Myocyte (in vitro differentiated cells): Measurements from ENCODE around the gene HADH. TPM values are rescaled to one million over a fixed set of nuclear protein-coding genes. Genes with fewer than 3 reads are reported as not detected.
"Not testable (repeated sequence)": the region's sequence is repeated elsewhere in the genome, so short reads cannot be mapped to it uniquely, and the experiment has no call there.

Experiments
- DNase-seq: peaks from one replicate; pipeline ENCODE4 v3.0.0-alpha.2; 2012; ENCODE audit warnings: low read depth
- total RNA-seq: library from RNA; depleted of rRNA; stranded (reverse); fragments of >200 nt; gene quantifications from 2 replicates; pipeline ENCODE4 v1.2.3, GENCODE V29; 2014

The HADH gene
- total RNA-seq, 1 donor from 2014 or later: 38.8 TPM

DNA sequence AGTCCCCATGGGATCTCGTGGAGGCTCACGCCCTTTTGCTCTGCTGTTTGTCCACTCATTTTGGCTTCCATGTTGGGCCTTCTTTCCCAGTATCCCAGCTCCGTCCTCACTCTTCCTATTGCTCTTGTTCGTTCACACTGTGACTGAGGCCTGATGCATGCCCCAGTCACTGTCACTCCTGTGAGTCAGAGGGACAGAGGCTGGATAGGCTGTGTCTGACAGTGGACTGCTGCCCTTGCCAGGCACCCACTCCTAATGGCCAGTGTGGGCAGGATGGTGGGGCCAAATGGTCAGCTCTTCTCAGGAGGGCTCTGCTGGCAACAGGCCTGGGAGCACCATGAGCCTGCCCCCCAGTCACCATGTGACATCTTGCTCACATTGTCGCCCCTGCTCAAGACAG is 40.0 kb downstream of the HADH start:
- peak; percentile 50 for DNase-seq

- DNase-seq: peak; percentile 83
Observed at GRCh38 chr4:108030332-108030731, 40.6 kb downstream of the HADH start.

GRCh38 chr4:108031427-108032083 is 41.9 kb downstream of the HADH start:
- DNase-seq: no peak

GRCh38 chr4:108033348-108033747 is 43.7 kb downstream of the HADH start:
- DNase-seq: no peak

DNA sequence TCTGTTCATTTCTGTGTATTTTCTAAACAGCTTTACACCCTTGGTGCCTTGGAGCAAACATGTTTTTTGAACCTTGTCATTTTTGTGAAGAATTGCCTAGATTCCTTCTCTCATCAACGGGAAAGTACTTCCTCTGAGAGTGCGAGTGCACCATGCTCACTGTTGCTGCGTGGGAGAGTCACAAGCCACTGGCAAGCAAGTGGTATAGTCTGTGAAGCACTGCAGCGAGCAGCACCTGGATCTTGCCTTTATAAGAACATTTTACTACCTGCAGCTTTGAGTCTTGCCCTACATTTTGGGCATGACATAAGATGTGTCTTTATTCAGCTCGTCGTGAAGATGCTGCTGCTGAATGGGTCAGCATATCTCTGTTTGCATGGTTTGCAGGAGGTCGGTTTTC is 44.9 kb downstream of the HADH start:
- DNase-seq: no peak

- no peak for DNase-seq
Observed at GRCh38 chr4:108035691-108036090, 46.0 kb downstream of the HADH start.

DNA sequence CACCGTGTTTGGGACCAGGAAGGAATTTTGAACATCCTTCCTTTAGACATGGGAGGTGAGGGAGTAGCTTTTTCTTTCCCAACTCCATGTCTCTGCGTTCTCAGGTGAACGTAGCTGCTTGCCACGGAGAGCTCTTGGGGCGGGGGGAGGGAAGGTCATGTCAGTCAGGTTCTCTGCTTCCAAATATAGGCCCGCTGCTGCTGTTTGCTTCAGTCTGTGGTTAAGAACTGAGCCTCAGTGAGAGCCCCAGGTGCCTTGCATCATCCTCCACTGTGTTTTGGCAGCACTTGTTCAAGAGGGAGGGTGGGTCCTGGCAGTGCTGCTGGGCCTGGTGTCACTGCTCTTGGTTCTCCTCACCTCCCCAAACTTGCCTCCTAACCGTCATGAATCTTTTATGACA is 46.5 kb downstream of the HADH start:
- DNase-seq: no peak

GRCh38 chr4:108037884-108038283 is 48.2 kb downstream of the HADH start:
- no peak for DNase-seq

- no peak for DNase-seq
Observed at GRCh38 chr4:108042927-108043326, 53.2 kb downstream of the HADH start.

GRCh38 chr4:108043526-108043925 is 53.8 kb downstream of the HADH start:
- DNase-seq: no peak

GRCh38 chr4:108044951-108045686 is 55.4 kb downstream of the HADH start:
- DNase-seq: no peak

DNA sequence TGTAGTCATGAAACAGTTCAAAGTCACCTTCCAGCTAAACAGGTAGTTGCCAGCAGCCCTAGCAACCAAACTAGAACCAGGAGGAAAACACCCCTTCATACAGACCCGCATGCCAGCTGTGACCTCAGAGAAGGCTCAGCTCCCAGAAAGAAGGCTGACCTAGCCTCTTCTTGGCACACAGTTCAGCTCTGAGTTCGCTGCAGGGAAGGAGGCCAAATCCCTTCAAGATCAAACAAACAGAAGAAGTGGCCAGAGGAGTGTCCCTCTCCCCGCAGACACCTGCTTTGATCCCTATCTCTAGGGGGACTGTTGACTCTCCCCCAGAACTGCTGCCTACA is 56.0 kb downstream of the HADH start:
- DNase-seq: peak; percentile 66

DNA sequence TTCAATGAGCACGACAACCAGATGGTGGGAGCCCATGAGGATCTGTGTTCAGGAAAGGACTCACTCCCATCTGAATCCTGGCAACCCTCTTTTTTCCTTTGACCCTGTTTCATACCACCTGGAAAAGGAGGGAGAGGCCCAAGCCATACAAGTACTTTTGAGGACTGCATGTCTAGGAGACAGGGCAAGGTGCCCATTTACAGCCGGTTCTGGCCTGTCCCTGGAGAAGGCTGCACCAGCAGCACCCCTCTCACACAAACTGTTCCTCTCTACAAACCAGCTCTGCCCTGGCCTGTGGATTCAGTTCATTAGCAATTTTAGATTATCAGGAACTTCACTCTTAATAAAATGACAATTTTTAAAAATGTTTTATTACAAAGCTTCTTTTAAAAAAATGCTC is 57.5 kb downstream of the HADH start:
- no peak for DNase-seq

- no peak for DNase-seq
Observed at GRCh38 chr4:108048157-108048556, 58.5 kb downstream of the HADH start.

DNA sequence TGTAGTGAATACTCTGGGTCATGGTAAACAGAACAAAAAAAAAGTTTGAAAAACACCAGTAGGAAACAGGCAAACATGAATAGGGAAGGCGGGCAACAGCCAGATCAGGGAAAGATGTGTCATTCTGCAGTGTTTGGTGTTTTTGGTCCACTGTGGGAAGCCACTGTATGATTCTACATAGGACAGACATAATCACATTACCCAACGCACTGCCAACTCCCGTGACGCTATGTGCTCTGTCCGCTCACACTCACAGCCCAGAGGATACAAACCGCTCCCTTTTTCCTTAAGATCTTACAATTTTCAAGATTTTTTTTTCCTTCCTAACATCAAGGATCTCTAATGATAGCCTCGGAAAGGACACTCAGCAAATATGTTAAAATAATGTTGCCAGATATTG is 59.3 kb downstream of the HADH start:
- no peak for DNase-seq

DNA sequence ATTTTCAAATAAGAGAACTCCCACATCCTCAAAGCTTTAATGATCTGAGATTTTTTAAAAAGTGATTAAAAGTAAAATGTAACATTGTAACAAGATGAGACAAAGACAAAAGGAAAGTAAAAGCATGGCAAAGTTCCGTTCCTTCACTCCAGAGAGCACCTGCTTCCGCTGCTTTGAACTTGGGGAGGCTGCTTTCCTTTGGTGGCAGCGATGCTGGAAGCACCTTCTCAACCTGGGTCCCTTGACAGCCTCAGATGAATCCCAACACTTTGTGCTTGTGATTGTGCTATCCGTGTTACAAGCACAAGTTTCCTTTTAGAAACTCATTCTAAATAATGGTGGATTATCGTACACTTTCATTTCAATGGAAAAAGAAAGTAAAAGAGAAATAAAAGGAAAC is 59.7 kb downstream of the HADH start:
- no peak for DNase-seq

DNA sequence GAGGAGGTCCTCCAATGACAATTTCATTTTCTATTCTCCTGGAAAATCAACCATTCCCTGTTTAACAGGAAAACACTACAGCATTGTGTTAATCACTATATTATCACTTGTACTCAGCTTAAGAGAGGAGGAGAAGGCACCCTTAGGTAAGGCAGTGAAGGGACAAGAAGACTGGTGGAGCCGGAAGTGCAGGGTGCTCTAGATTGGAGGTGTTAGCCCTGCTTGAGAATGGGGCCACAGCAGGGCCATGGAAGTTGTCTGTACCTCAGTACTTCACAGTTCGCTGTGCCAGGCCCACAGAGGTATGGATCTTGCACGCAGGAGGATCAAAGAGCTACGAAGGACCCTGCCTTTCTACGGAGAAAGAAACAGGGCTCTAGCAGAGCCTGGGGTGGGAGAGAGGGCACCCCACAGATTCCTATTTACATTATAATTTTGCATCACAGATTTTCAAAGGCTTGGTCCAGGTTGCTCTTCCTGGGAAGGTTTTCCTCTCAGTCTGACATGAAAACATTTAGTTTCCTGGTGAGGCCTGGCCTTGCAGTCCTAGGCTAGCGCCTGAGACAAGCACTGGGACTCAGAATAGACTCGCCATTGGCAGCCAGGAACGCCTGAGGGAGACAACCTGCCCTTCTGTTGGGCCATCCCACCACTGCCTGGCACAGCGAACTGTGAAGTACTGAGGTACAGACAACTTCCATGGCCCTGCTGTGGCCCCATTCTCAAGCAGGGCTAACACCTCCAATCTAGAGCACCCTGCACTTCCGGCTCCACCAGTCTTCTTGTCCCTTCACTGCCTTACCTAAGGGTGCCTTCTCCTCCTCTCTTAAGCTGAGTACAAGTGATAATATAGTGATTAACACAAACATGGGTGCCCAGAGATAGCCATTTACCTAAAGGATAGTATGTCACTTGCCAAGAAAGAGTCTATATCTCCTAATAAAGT is 60.8 kb downstream of the HADH start:
- not testable (repeated sequence) for DNase-seq

GRCh38 chr4:108051343-108051742 is 61.7 kb downstream of the HADH start:
- DNase-seq: no peak

DNA sequence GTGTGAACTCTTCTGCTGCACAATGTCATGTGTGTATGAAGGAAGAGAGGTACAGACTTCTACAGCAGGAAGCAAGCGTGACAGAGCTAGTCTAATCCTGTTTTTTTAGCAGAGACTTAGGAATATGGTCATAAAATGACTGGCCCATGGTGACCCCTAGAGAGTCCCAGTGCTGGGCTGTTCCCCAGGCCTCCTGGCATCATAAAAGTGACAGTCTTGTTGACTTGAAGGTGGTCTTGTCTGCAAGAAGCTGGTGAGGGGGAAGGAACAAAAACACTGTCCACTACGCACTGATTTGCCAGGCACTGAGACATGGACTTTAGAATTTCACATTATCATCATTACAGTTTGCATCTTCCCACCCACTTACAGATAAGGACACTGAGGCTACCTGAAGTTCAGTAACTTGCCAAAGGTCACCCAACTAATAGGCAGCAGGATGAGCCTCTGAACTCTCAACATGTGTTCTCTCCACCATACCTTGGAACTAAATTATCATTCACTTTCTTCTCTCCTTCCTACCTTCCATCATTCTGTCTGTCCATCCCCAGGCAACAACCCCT is 63.0 kb downstream of the HADH start:
- DNase-seq: no peak

DNA sequence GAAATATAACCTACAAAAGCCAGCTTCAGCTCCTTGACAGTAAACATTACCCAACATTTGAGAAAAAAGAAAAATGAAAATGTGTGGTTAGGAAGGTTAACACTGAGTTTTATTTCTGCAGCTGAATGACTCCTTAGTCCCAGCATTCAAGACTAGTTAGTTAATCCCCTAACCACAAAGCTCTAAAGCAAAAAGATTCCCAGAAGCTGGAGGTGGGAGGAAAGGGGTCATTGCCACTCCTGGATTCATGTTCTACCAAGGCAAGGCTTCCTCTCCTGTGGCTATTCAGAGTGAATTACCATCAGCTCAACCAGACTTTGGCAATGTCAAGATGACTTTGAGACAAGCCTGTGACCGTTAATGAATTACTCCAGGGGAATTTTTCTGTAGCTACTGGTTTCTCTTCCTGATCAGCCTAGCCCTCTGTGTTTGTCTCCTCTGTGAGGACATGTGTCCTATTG is 63.6 kb downstream of the HADH start:
- DNase-seq: peak; percentile 33

- no peak for DNase-seq
Observed at GRCh38 chr4:108054025-108054638, 64.4 kb downstream of the HADH start.
